Lung (tissue), 12 donors: ENCODE measurements around the gene CEP85L. TPM values are rescaled to one million over a fixed set of nuclear protein-coding genes. Genes with fewer than 3 reads are reported as not detected.

Experiments used
- ATAC-seq: fragments of 200-7000 bp; cut with Tn5 transposase; one replicate; pipeline ENCODE4 v1.9.1; 2020; ENCODE audit warnings: moderate number of reproducible peaks; ENCODE audit not compliant: insufficient read depth, low FRiP score
- DNase-seq, 3 donors: peaks; one replicate each; pipeline ENCODE4 v3.0.0-alpha.2; 2013 to 2017
- H3K27ac ChIP-seq, 2 donors: one replicate each; pipeline ENCODE4 v1.5.1; 2013; ENCODE audit warnings: mild to moderate bottlenecking in 2 of 2, moderate library complexity in 2 of 2, control low read depth in 1 of 2, inconsistent platforms in 1 of 2, low read depth in 1 of 2, low read length in 1 of 2
- H3K27me3 ChIP-seq, 3 donors: one replicate each; pipeline ENCODE4 v1.5.1; 2013; ENCODE audit warnings: low read length in 2 of 3; ENCODE audit not compliant: control insufficient read depth in 3 of 3, insufficient read depth in 3 of 3
- H3K36me3 ChIP-seq, 4 donors: one replicate each; pipeline ENCODE4 v1.5.1; 2013; ENCODE audit warnings: low read length in 4 of 4, mild to moderate bottlenecking in 1 of 4, moderate library complexity in 1 of 4; ENCODE audit not compliant: control insufficient read depth in 4 of 4, insufficient read depth in 4 of 4
- H3K4me1 ChIP-seq, 5 donors: one replicate each; pipeline ENCODE4 v1.5.1; 2013; ENCODE audit warnings: low read length in 5 of 5, mild to moderate bottlenecking in 2 of 5, moderate library complexity in 1 of 5; ENCODE audit not compliant: control insufficient read depth in 5 of 5, insufficient read depth in 5 of 5
- H3K4me3 ChIP-seq: one replicate; pipeline ENCODE4 v1.5.1; 2013; ENCODE audit warnings: mild to moderate bottlenecking, control low read depth, moderate library complexity
- H3K9ac ChIP-seq, 2 donors: one replicate each; pipeline ENCODE4 v1.5.1; 2013; ENCODE audit warnings: low read length in 2 of 2, control low read depth in 1 of 2; ENCODE audit not compliant: insufficient read depth in 1 of 2
- H3K9me3 ChIP-seq, 4 donors: one replicate each; pipeline ENCODE4 v1.5.1; 2013; ENCODE audit warnings: low read length in 3 of 4, mild to moderate bottlenecking in 1 of 4, moderate library complexity in 1 of 4; ENCODE audit not compliant: control insufficient read depth in 4 of 4, insufficient read depth in 3 of 4
- WGBS, 2 donors: extraction: QIAGEN DNeasy Blood & Tissue Kit; methylation state at CpG; one replicate each; pipeline ENCODE4 v1.1.7; 2013; 5-methylcytosine and 5-hydroxymethylcytosine counted together
- polyA plus RNA-seq, 2 donors: library from polyadenylated mRNA; stranded (reverse); fragments of 200-250 nt; gene quantifications; one replicate each; pipeline ENCODE4 v1.2.1, GENCODE V29; 2013
- total RNA-seq, 2 donors: library from RNA; depleted of rRNA in 1 of 2; stranded (reverse); fragments of >200 nt in 1 of 2; gene quantifications; one replicate each; pipeline ENCODE4 v1.2.1, GENCODE V29; 2014 to 2021
- TF ChIP-seq, protein P1 (sequence below): IDR thresholded peaks from 2 replicates; pipeline ENCODE4 v1.5.1; 2012; ENCODE audit warnings: mild to moderate bottlenecking; ENCODE audit errors: control extremely low read depth, extremely low read depth
- donor health status: control.
- donor health status: control.
- donor health status: Bipolar disorder and iron deficiency.
- donor health status: healthy.
- donor health status: DM: yes; HTN: yes; CAD: no.

The CEP85L gene
- total and polyA plus RNA-seq, 4 donors: 1.3 to 40.8 (median 7.1) TPM

DNA sequence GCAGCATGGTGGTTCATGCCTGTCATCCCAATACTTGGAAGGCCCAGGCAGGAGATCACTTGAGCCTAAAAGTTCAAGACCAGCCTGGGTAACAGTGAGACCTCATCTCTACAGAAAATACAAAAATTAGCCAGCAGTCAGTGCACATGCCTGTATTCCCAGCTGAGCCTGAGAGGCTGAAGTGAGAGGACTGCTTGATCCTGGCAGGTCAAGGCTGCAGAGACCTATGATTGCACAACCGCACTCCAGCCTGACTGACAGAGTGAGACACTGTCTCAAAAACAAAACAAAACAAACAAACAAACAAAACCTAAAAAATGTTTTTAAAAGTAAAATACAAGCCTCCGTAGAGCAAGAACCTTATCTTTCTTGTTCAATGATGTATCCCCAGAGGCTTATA is 6.0 kb downstream of the CEP85L start:
- H3K27ac ChIP-seq: no peak overlapping the region
- no peak for ATAC-seq
- peaks cover 1 to 13% (median 5%) of the 10 kb centered on the region in 5 donors for H3K4me1 ChIP-seq

DNA sequence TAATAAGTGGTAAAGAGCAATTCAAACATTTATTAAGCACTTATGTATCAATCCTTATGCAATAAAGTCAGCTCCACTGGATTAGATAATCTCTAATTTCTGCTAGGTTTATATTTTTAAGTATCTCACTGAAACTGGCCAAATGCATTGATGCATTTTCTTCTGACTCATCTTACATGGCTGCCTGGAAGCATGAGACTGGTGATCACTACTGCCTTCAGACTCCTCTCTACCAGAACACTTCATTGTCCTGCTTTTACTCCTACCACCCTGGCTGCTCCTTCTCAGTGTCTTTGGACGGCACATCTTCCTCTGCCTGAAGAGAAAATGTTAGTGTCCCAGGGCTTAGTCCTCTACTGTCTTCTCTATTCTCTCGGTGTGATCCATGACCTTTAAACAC is 7.4 kb downstream of the CEP85L start:
- ATAC-seq: no peak

More for the DNA sequence above, 6.0 kb downstream of the CEP85L start:
- Histone ChIP-seq H3K9me3 (no peaks in the 10 kb centered on the region), H3K27me3 (peaks cover 0 to 6% (median 0%) of the 10 kb centered on the region in 3 donors), H3K36me3 (no peaks in the 10 kb centered on the region), H3K9ac (no peak overlapping the region), H3K4me3 (no peak overlapping the region)
- DNase-seq: no peak
- TF ChIP-seq, protein P1, sequence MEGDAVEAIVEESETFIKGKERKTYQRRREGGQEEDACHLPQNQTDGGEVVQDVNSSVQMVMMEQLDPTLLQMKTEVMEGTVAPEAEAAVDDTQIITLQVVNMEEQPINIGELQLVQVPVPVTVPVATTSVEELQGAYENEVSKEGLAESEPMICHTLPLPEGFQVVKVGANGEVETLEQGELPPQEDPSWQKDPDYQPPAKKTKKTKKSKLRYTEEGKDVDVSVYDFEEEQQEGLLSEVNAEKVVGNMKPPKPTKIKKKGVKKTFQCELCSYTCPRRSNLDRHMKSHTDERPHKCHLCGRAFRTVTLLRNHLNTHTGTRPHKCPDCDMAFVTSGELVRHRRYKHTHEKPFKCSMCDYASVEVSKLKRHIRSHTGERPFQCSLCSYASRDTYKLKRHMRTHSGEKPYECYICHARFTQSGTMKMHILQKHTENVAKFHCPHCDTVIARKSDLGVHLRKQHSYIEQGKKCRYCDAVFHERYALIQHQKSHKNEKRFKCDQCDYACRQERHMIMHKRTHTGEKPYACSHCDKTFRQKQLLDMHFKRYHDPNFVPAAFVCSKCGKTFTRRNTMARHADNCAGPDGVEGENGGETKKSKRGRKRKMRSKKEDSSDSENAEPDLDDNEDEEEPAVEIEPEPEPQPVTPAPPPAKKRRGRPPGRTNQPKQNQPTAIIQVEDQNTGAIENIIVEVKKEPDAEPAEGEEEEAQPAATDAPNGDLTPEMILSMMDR: no peak
- 85 to 87% methylated on average over 2 of the region's 2 CpGs for WGBS, 2 donors

DNA sequence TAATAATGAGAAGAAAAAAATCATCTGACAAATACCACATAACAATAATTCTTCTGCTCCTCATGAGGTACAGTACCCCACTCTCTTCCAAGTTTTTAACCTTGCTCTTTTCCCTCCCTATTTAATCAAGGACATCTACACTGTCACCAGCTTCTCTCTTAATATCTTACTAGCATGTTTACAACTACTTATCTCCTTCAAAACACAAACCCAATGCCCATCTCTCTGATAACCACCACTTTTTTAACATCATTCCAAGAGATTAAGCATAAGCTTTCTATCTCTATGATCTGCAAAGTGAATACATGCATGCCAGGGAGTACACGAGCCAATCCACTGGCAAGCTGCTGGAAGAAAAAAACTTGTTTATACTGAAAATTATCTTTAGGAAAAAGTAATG is 10.3 kb downstream of the CEP85L start:
- no peak for DNase-seq
- no peaks in the 10 kb centered on the region for H3K27me3 ChIP-seq
- 78% methylated on average over 1 of the region's 1 CpG for WGBS, 2 donors
- H3K9ac ChIP-seq: no peak overlapping the region
- H3K4me3 ChIP-seq: no peak overlapping the region
- peaks cover 1 to 21% (median 10%) of the 10 kb centered on the region in 5 donors for H3K4me1 ChIP-seq
- H3K36me3 ChIP-seq: no peaks in the 10 kb centered on the region
- no peak overlapping the region for H3K27ac ChIP-seq
- TF ChIP-seq, protein P1: no peak
- no peak for ATAC-seq
- no peaks in the 10 kb centered on the region for H3K9me3 ChIP-seq

More for the DNA sequence above, 7.4 kb downstream of the CEP85L start:
- Histone ChIP-seq H3K4me3 (no peak overlapping the region), H3K27me3 (no peaks in the 10 kb centered on the region), H3K4me1 (peaks cover 1 to 20% (median 8%) of the 10 kb centered on the region in 5 donors), H3K9me3 (no peaks in the 10 kb centered on the region), H3K36me3 (no peaks in the 10 kb centered on the region), H3K9ac (no peak overlapping the region), H3K27ac (no peak overlapping the region)
- WGBS, 2 donors: 92 to 95% methylated on average over 2 of the region's 2 CpGs
- TF ChIP-seq, protein P1: no peak
- DNase-seq: no peak
